ENCODE results near the gene ALOX5. TPM values are rescaled to one million over a fixed set of nuclear protein-coding genes. Genes with fewer than 3 reads are reported as not detected.

The ALOX5 gene
- total RNA-seq, 1 donor from 2014 or later: 1.6 TPM

DNA sequence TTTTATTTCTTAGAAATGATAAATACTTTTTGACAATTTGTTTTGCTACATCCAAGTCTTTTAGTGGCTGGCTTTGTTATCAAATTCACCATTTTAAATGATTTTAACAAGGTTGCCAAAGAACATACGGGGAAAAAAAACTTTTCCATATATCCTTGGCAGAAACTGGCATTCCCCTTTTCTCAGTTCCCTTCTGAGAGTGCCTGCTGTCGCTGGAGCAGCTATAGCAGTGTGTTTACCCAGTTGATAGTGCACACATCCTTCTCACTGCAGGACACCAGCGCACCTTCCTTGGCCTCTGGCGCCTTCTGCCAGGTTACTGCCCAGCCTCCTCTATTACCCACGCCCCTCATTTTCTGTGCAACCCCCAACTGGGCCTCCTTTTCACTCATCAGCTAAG, 94.1 kb downstream of the ALOX5 start:
- Histone ChIP-seq H3K9me3 (ENCODE audit: low read depth) (no peaks in the 10 kb centered on the region), H3K4me1 (peaks cover 30% of the 10 kb centered on the region), H3K9ac (no peak overlapping the region), H3K27ac (no peak overlapping the region), H4K20me1 (ENCODE audit: low read depth) (no peaks in the 10 kb centered on the region), H3K36me3 (no peaks in the 10 kb centered on the region), H3F3A (ENCODE audit: low read depth) (no peaks in the 10 kb centered on the region), H2AFZ (replicated peaks) (no peak overlapping the region), H3K27me3 (no peaks in the 10 kb centered on the region), H3K4me2 (no peak overlapping the region), H3K79me2 (ENCODE audit: low read depth) (peaks cover 6% of the 10 kb centered on the region), H3K4me3 (no peak overlapping the region)
- Mint-ChIP-seq H3K27me3 (ENCODE audit: insufficient read depth, low read depth) (peaks cover 5% of the 10 kb centered on the region), H3K4me1 (peaks cover 21% of the 10 kb centered on the region), H3K4me3 (no peak overlapping the region), H3K27ac (no peak overlapping the region), H3K36me3 (no peaks in the 10 kb centered on the region), H3K9me3 (no peaks in the 10 kb centered on the region)
- peak; percentile 12 for DNase-seq (ENCODE audit: low spot score)
- TF ChIP-seq EZH2phosphoT487 (IDR thresholded peaks at IDR 0.05): no peak
- TF ChIP-seq EZH2 (IDR thresholded peaks at IDR 0.05): no peak

DNA sequence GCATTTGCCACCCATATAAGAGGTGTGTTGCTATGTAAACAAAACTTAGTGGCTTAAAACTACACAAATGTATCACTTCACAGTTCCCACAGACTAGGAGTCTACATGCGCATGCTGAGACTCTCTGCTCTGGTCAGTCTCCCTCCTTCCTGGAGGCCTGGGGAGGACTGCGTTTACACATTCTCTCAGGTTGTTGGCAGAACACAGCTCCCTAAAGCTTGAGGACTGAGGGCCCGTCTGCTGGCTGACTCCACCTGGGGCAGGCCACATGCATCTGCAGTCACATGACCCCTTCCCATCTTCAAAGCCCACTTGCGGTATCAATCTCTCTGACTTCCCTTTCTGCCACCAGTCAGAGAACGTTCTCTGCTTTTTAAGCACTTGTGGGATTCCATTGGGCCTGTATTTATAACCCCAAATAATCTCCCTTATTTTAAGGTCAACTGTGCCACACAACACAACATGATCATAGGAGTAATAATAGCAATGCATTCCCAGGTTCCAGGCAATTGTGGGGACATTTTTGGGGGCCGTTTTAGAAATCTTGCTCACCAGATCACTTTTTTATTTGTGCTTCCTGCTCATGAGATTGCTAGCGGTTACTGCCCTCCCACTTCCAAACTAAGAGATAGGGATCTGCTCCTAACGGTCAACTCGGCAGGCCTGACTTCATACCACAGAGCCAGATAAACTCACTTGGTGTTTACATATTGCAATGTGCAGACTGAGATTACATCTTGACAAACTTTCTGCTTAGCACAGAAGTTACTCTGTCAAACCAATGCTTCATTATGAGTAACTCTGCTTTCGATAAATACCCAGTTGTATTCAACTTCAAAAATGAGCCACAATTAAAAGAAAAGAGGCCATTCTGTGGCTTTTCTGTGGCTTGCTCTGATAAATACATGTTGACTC, 96.3 kb downstream of the ALOX5 start:
- no peak overlapping the region for H2AFZ ChIP-seq (replicated peaks)

DNA sequence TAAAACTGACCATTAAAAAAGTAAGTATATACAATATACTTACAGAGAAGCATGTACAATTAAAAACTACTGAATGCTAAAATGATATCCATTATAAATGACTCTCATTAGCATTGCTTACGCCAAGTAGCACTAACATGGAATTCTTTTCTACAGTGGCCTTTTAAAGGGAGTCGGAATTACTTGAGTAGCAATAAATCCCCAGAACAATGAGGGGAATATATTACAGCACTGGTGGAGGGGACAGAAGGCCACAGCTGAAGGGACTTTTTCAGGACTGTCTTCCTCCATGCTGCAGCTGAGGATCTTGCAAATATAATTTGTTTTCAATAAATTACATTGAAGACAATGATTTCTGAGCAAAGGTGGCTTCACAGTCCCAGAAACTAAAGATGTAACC, 97.0 kb downstream of the ALOX5 start:
- Histone ChIP-seq H3K9me3 (ENCODE audit: low read depth) (no peaks in the 10 kb centered on the region), H3K36me3 (no peaks in the 10 kb centered on the region), H2AFZ (replicated peaks) (no peak overlapping the region), H3K27ac (no peak overlapping the region), H4K20me1 (ENCODE audit: low read depth) (no peaks in the 10 kb centered on the region), H3K79me2 (ENCODE audit: low read depth) (peaks cover 6% of the 10 kb centered on the region), H3K4me3 (no peak overlapping the region), H3K4me2 (peak overlapping the region; percentile 17), H3F3A (ENCODE audit: low read depth) (no peaks in the 10 kb centered on the region), H3K4me1 (peaks cover 30% of the 10 kb centered on the region), H3K9ac (no peak overlapping the region), H3K27me3 (no peaks in the 10 kb centered on the region)
- Mint-ChIP-seq H3K36me3 (peaks cover 3% of the 10 kb centered on the region), H3K27me3 (ENCODE audit: insufficient read depth, low read depth) (no peaks in the 10 kb centered on the region), H3K27ac (no peak overlapping the region), H3K4me3 (no peak overlapping the region), H3K9me3 (peaks cover 4% of the 10 kb centered on the region), H3K4me1 (peaks cover 16% of the 10 kb centered on the region)
- TF ChIP-seq EZH2phosphoT487 (IDR thresholded peaks at IDR 0.05) (no peak), EZH2 (IDR thresholded peaks at IDR 0.05) (no peak)
- TF ChIP-seq, protein P1, sequence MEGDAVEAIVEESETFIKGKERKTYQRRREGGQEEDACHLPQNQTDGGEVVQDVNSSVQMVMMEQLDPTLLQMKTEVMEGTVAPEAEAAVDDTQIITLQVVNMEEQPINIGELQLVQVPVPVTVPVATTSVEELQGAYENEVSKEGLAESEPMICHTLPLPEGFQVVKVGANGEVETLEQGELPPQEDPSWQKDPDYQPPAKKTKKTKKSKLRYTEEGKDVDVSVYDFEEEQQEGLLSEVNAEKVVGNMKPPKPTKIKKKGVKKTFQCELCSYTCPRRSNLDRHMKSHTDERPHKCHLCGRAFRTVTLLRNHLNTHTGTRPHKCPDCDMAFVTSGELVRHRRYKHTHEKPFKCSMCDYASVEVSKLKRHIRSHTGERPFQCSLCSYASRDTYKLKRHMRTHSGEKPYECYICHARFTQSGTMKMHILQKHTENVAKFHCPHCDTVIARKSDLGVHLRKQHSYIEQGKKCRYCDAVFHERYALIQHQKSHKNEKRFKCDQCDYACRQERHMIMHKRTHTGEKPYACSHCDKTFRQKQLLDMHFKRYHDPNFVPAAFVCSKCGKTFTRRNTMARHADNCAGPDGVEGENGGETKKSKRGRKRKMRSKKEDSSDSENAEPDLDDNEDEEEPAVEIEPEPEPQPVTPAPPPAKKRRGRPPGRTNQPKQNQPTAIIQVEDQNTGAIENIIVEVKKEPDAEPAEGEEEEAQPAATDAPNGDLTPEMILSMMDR (IDR thresholded peaks at IDR 0.05): no peak
- peak; percentile 20 for DNase-seq (ENCODE audit: low spot score)

More for the DNA sequence above, 96.3 kb downstream of the ALOX5 start:
- Mint-ChIP-seq H3K27ac (no peak overlapping the region), H3K36me3 (no peaks in the 10 kb centered on the region), H3K27me3 (ENCODE audit: insufficient read depth, low read depth) (peaks cover 2% of the 10 kb centered on the region), H3K4me1 (peaks cover 17% of the 10 kb centered on the region), H3K9me3 (no peaks in the 10 kb centered on the region), H3K4me3 (no peak overlapping the region)
- no peaks in the 10 kb centered on the region for H3K27me3 ChIP-seq
- H3K4me2 ChIP-seq: no peak overlapping the region
- peaks cover 6% of the 10 kb centered on the region for H3K79me2 ChIP-seq (ENCODE audit: low read depth)
- H3K9ac ChIP-seq: no peak overlapping the region
- no peaks in the 10 kb centered on the region for H3F3A ChIP-seq (ENCODE audit: low read depth)
- no peak overlapping the region for H3K27ac ChIP-seq
- no peaks in the 10 kb centered on the region for H3K9me3 ChIP-seq (ENCODE audit: low read depth)
- no peak for TF ChIP-seq EZH2 (IDR thresholded peaks at IDR 0.05)
- TF ChIP-seq EZH2phosphoT487 (IDR thresholded peaks at IDR 0.05): no peak
- TF ChIP-seq, protein P1 (IDR thresholded peaks at IDR 0.05): no peak
- H3K36me3 ChIP-seq: no peaks in the 10 kb centered on the region
- H4K20me1 ChIP-seq (ENCODE audit: low read depth): no peaks in the 10 kb centered on the region
- peaks cover 30% of the 10 kb centered on the region for H3K4me1 ChIP-seq
- no peak for DNase-seq (ENCODE audit: low spot score)
- H3K4me3 ChIP-seq: no peak overlapping the region
